Transverse colon (tissue), 4 donors: ENCODE data around the gene HECTD4.

Experiments
- CTCF ChIP-seq, 5 experiments: fragments of 200-600 bp in 3 of 5; fragments of 450-650 bp in 2 of 5; sonication (generic) in 3 of 5; IDR thresholded peaks; 1 replicate in 2 of 5; 2 replicates in 3 of 5; pipeline ENCODE4 v1.5.1; 2016 to 2017; ENCODE audit warnings: antibody characterized with exemption in 5 of 5, inconsistent platforms in 3 of 5, mild to moderate bottlenecking in 2 of 5, moderate library complexity in 1 of 5
- EP300 ChIP-seq: sonication (generic); formaldehyde crosslinking; IDR thresholded peaks from one replicate; pipeline ENCODE4 v1.6.1; 2017; ENCODE audit warnings: antibody characterized with exemption, low read depth
- POLR2A ChIP-seq: fragments of 450-650 bp; IDR thresholded peaks from one replicate; pipeline ENCODE4 v1.6.1; 2016; ENCODE audit warnings: antibody characterized with exemption, mild to moderate bottlenecking, moderate library complexity
- POLR2AphosphoS5 ChIP-seq, 3 donors: sonication (generic); formaldehyde crosslinking; IDR thresholded peaks; one replicate each; pipeline ENCODE4 v1.6.1; 2016; ENCODE audit warnings: antibody characterized with exemption in 3 of 3

- no peak for TF ChIP-seq CTCF (IDR thresholded peaks at IDR 0.05)
- no peak for TF ChIP-seq POLR2A
- no peak for TF ChIP-seq EP300
- no peak for TF ChIP-seq POLR2AphosphoS5 (IDR thresholded peaks at IDR 0.05)
These were observed 27.8 kb downstream of the HECTD4 start for GRCh38 chr12:112354399-112354798.
